ENCODE data around the gene OTOG. TPM values are rescaled to one million over a fixed set of nuclear protein-coding genes. Genes with fewer than 3 reads are reported as not detected.

OTOG gene
- total RNA-seq, 2 donors from 2014 or later = not detected

GRCh38 chr11:17528906-17529843 lies 17.9 kb upstream of the OTOG start:
- H3K9ac ChIP-seq (ENCODE audit: low read depth in 2 of 2, low read length in 2 of 2) = no peak overlapping the region
- H3K36me3 ChIP-seq = no peaks in the 10 kb centered on the region
- no peak overlapping the region for H3K4me3 ChIP-seq
- intact Hi-C loops (cut with DNase I) = no loop called here
- H3K9me3 ChIP-seq = no peaks in the 10 kb centered on the region
- H3K4me1 ChIP-seq = no peaks in the 10 kb centered on the region
- TF ChIP-seq, protein P1, sequence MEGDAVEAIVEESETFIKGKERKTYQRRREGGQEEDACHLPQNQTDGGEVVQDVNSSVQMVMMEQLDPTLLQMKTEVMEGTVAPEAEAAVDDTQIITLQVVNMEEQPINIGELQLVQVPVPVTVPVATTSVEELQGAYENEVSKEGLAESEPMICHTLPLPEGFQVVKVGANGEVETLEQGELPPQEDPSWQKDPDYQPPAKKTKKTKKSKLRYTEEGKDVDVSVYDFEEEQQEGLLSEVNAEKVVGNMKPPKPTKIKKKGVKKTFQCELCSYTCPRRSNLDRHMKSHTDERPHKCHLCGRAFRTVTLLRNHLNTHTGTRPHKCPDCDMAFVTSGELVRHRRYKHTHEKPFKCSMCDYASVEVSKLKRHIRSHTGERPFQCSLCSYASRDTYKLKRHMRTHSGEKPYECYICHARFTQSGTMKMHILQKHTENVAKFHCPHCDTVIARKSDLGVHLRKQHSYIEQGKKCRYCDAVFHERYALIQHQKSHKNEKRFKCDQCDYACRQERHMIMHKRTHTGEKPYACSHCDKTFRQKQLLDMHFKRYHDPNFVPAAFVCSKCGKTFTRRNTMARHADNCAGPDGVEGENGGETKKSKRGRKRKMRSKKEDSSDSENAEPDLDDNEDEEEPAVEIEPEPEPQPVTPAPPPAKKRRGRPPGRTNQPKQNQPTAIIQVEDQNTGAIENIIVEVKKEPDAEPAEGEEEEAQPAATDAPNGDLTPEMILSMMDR (IDR thresholded peaks at IDR 0.05) = no peak
- no peak for DNase-seq
- H3K27ac ChIP-seq = no peak overlapping the region
- H3K27me3 ChIP-seq = no peaks in the 10 kb centered on the region

DNA sequence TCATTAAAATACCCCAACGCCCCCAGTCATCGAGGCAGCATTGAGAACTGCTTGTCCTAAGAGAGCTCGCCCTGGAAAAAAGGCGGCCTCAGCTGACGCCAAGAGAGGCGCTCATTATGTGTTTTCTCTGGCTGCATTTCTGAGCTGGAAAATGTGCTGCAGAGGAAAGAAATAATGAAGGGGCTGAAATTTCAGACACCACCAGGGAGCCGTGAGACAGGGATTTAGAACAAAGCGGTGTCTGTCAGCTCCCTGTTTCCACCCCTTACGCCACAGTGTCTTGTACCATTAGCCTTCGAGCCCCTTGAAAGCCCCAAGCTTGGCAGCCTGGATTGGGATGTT lies 17.2 kb upstream of the OTOG start:
- no peak overlapping the region for H3K27ac ChIP-seq
- no peaks in the 10 kb centered on the region for H3K27me3 ChIP-seq
- H3K4me3 ChIP-seq = no peak overlapping the region
- intact Hi-C loops (cut with DNase I) = no loop called here
- H3K4me1 ChIP-seq = no peaks in the 10 kb centered on the region
- H3K36me3 ChIP-seq = no peaks in the 10 kb centered on the region
- TF ChIP-seq, protein P1 (IDR thresholded peaks at IDR 0.05) = no peak
- no peak for DNase-seq
- no peaks in the 10 kb centered on the region for H3K9me3 ChIP-seq
- no peak overlapping the region for H3K9ac ChIP-seq (ENCODE audit: low read depth in 2 of 2, low read length in 2 of 2)

GRCh38 chr11:17531071-17531600 lies 15.9 kb upstream of the OTOG start:
- intact Hi-C loops (cut with DNase I) = no loop called here
- H3K9ac ChIP-seq (ENCODE audit: low read depth in 2 of 2, low read length in 2 of 2) = no peak overlapping the region
- H3K27me3 ChIP-seq = no peaks in the 10 kb centered on the region
- no peak overlapping the region for H3K27ac ChIP-seq
- H3K9me3 ChIP-seq = no peaks in the 10 kb centered on the region
- TF ChIP-seq, protein P1 (IDR thresholded peaks at IDR 0.05) = no peak
- no peaks in the 10 kb centered on the region for H3K4me1 ChIP-seq
- DNase-seq = no peak
- no peak overlapping the region for H3K4me3 ChIP-seq
- no peaks in the 10 kb centered on the region for H3K36me3 ChIP-seq

- no peaks in the 10 kb centered on the region for H3K9me3 ChIP-seq
- TF ChIP-seq, protein P1 (IDR thresholded peaks at IDR 0.05) = no peak
- no peaks in the 10 kb centered on the region for H3K27me3 ChIP-seq
- peak; percentile 30 for DNase-seq
- no peak overlapping the region for H3K4me3 ChIP-seq
- H3K4me1 ChIP-seq = no peaks in the 10 kb centered on the region
- no peak overlapping the region for H3K9ac ChIP-seq (ENCODE audit: low read depth in 2 of 2, low read length in 2 of 2)
- no peaks in the 10 kb centered on the region for H3K36me3 ChIP-seq
- intact Hi-C loops (cut with DNase I) = no loop called here
- H3K27ac ChIP-seq = no peak overlapping the region
Observed at GRCh38 chr11:17531636-17532113, 15.4 kb upstream of the OTOG start.

GRCh38 chr11:17532784-17533183 lies 14.3 kb upstream of the OTOG start:
- DNase-seq = no peak
- Histone ChIP-seq H3K4me1 (no peaks in the 10 kb centered on the region), H3K27me3 (no peaks in the 10 kb centered on the region), H3K4me3 (no peak overlapping the region), H3K27ac (no peak overlapping the region), H3K9ac (ENCODE audit: low read depth in 2 of 2, low read length in 2 of 2) (no peak overlapping the region), H3K9me3 (no peaks in the 10 kb centered on the region), H3K36me3 (no peaks in the 10 kb centered on the region)
- TF ChIP-seq, protein P1 (IDR thresholded peaks at IDR 0.05) = no peak
- intact Hi-C loops (cut with DNase I) = no loop called here

All from colonic mucosa (tissue), 4 donors.